Measurements from ENCODE around the gene TLCD4.
A peak's percentile ranks its signal among the peaks of the same experiment; 100 is the strongest.
"Not testable (repeated sequence)": the region's sequence is repeated elsewhere in the genome, so short reads cannot be mapped to it uniquely, and the experiment has no call there.

TLCD4 gene

DNA sequence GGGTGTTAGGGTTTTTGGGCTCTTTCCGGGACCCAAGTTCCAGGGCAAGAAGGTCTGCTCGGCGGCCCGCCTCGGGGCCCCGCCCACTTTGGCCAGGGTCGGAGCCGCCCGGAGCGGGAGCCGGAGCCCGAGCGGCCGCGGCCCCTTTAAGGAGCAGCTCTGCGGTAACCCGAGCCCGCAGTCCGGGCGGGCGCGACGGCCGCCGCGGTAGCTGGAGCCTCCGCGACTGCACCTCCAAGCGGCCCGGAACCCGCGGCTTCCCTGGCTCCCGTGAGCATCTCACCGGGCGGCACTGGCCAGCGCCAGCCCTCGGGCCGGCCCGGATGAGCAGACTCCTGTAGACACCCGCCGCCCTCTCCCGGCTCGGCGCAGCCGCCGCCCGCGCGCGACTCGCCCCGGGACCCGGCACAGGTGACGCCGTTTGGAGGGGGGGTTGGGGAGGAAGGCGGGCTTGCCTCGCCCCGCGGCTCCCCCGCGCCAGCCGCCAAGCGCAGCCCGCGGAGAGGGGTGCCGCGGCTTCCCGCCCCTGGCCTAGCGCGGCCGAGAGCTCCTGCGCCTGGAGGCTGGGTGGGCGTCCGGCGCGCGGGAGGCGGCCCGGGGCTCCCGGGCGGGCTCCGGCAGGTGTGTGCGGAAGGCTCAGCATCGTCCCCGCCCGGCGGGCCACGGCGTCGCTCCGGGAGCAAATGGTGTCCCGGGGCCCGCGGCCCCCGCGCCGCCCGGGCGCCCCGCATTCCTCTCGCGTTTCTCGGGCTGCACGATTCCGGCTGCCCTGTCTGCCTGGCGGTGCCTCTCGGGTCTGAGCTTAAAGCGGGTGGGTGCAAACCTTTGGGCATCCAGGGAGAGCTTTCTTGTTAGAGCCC lies at the start of gene TLCD4:
Gene TLCD4 (plus strand): TSS at position 149 of the 860 bp plus-strand sequence. CDS start 26,547 bp downstream, outside the sequence.
- no peak for FAIRE-seq

DNA sequence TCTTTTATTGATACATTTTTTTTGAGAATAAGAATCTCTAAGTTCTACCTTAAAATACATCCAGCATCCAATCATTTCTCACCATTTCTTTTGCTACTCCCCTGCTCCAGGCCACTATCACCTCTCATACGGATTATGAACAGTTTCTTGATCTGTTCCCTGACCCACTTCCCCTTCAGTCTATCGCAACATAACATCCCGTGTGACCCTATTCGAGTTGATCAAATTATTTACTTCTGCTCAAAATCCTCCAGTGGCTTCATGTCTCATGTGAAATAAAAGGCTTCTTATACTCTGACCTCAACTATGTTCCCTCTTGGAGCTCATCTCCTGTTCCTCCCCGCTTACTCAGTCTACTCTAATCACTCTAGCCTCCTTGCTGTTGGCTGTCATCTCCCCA lies 49.6 kb upstream of the TLCD4 start:
- no peak for FAIRE-seq

- no peak for FAIRE-seq
Observed at GRCh38 chr1:95068956-95069709, 48.0 kb upstream of the TLCD4 start.

GRCh38 chr1:95069710-95070093 lies 47.5 kb upstream of the TLCD4 start:
- FAIRE-seq = no peak

DNA sequence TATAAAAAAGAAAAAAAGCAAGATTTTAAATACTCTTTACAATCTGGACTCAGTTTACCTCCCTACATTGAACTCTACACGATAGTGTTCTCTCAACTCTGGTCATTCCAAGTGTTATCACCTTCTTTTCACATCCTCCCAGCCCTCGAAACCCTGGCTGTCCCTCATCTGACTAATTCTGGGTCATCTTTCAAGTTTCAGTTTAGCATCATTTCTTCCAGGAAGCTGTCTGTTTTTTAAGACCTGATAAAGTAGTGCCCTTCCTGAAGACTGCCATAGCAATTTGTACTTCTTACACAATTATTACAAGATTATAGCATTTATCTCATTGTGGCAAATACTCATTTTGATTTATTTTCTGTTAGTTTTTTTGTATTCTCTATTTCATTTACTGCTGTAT lies 45.6 kb upstream of the TLCD4 start:
- FAIRE-seq = no peak

DNA sequence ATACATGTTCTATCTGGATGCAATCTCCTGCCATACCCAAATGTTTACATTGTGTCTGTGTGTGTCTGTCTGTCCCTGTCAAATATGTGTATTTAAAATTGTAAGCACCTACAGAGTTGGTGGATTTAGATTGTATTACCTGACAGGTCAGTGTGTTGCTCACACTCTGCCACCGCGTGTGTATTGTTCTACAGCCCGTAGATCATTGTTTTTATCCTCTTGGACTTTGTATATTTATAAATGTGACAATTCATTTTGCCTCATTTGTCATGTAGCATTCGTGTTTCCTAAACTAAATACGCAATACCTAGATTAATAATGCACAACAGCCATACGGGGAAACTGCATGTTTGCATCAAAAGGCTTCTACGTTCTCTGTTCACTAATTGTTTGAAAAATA lies 45.0 kb upstream of the TLCD4 start:
- no peak for FAIRE-seq

- peak; percentile 78 for FAIRE-seq
Observed at GRCh38 chr1:95072532-95073419, 44.4 kb upstream of the TLCD4 start, which contains the start of gene ALG14. TSS of gene ALG14 (minus strand) at chr1:95072951. CDS start at chr1:95072898, 53 bp downstream.

GRCh38 chr1:95073446-95073845 lies 43.7 kb upstream of the TLCD4 start:
- no peak for FAIRE-seq

DNA sequence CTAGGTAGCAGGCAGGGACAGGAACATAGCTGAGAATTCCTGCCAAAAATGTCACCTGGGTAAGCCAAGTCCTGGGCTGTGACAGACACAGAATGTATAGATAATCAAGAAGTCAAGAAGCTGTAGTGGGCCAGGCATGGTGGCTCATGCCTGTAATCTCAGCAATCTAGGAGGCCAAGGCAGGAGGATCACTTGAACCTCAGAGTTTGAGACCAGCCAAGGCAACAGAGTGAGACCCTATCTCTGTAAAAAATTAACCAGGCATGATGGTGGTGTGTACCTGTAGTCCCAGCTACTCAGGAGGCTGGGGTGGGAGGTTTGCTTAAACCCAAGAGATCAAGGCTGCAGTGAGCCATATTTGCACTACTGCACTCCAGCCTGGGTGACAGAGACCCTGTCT lies 41.1 kb upstream of the TLCD4 start:
- FAIRE-seq = no peak

DNA sequence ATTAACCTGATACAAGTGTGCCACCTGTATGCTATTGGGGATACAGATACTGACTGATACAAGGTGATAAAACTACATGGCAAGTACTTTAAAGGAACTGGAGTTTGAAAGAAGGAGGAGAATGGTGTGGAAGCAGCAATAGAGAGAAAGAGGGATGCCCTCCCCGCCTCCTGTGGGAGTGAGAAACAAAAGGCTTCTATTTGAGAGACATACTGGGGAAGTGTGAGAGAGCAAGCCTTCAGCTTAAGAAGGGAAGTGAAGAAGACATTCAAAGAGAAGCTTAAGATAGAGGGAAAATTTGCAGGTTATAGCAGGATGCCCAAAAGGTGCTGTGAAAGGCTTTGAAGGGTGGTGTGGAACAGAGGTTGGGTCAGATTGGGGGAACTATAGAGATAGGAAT lies 36.7 kb upstream of the TLCD4 start:
- FAIRE-seq = no peak

GRCh38 chr1:95080879-95081278 lies 36.3 kb upstream of the TLCD4 start:
- no peak for FAIRE-seq

GRCh38 chr1:95084317-95085176 lies 32.6 kb upstream of the TLCD4 start:
- no peak for FAIRE-seq

- FAIRE-seq = no peak
Observed at GRCh38 chr1:95085376-95085775, 31.8 kb upstream of the TLCD4 start.

DNA sequence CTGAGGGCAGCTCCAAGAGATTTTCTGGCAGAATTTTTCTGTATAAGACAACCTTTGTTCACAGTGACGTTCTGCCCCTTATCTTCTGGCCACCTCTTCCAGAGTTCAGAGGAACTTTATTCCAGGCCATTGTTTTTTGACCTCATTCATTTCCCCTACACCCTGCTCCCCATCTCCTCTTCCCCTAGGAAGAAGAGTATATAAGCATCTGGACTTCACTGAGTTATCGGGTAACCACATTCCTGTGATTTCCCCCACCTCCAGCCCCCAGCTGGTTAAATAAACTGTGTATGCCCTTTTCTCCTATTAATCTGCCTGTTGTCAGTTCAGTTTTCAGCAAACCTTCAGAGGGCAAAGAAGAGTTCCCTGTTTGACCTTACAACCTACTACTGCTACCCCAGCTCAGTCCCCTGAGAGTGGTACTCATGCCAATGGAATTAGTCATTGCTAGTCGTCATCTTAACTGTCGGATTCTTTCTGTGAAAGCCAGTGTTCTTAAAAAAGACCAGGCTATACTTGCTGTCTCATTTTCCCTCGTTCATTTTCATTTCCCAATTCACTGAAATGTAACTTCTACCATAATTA lies 30.1 kb upstream of the TLCD4 start:
- FAIRE-seq = no peak

- FAIRE-seq = no peak
Observed at GRCh38 chr1:95088303-95088702, 28.9 kb upstream of the TLCD4 start.

- no peak for FAIRE-seq
Observed at GRCh38 chr1:95089650-95090287, 27.4 kb upstream of the TLCD4 start.

- not testable (repeated sequence) for FAIRE-seq
Observed at GRCh38 chr1:95091290-95091689, 25.9 kb upstream of the TLCD4 start.

- FAIRE-seq = not testable (repeated sequence)
Observed at GRCh38 chr1:95092891-95093290, 24.3 kb upstream of the TLCD4 start.

- FAIRE-seq = no peak
Observed at GRCh38 chr1:95093296-95093695, 23.9 kb upstream of the TLCD4 start.

- no peak for FAIRE-seq
Observed at GRCh38 chr1:95094923-95095322, 22.2 kb upstream of the TLCD4 start.

- no peak for FAIRE-seq
Observed at GRCh38 chr1:95095833-95096217, 21.3 kb upstream of the TLCD4 start.
